Kidney capillary endothelial cell (primary cell): ENCODE measurements around the gene MYMK.

Experiments used
- DNase-seq: peaks from one replicate; pipeline ENCODE4 v3.0.0-alpha.2; 2018; ENCODE audit warnings: low spot score

MYMK gene

DNA sequence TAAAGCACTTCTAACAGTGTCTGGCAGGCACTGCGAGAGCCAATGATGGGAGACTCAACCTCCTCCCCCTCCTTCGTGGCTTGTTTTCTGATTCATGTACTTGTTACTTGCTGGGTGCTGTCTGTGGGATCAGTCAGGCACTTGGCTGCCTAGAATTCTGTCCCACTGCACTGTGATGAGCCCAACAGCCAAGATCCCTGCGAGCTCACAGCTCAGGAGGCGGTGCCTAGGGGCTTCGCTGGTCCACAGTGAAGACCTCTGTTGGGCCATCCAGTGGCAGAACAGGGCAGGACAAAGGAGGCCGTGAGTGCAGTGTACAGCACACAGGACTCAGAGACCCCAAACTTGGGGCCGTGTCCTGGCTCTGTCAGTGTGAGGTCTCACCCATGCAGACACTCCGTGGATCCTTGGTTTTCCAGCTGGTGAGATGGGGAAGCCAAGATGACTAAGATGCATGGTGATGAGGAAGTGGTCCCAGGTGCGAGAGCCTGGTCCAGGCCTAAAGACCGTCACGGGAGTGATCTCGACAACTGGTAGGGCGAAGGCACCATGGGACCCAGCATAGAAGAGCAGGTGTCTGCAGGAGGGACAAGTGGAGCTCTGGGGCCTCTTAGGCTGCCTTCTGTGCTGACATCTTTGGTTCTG lies 19.5 kb downstream of the MYMK start:
- DNase-seq, result no peak

DNA sequence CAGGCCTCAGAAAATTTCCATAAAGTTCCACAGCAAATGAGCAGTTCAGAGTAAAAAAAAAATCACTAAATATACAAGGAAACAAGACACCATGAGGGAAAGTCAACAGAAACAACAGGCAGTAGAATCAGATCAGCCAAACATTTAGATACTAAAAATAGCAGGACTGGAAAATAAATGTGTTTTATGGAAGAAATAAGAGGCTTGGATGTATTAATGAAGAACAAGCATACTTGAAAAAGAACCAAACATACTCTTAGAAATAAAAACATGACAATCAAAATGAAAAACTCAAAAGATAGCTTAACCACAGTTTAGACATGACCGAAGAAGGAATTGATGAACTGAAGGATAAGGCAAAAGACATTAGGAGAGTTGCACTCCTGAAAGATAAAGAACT lies 22.6 kb downstream of the MYMK start:
- no peak for DNase-seq

DNA sequence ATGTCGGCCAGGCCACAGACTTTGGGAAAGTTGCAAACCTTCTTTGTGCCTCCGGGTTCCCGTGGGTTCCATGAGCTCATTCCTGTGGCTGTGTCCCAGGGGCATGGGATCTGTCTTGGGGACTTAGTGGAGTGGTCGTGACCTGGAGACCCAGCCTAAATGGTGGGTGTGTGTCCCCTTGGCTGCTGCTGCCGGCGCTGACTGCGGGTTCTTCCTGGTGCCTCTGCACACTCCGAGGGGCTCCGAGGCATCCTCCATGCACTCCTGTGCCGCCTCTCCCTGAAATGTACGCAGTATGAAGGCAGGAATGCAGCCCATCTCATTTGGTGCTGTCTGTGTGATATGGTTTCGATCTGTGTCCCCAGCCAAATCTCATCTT lies 24.9 kb downstream of the MYMK start:
- DNase-seq, result no peak

DNA sequence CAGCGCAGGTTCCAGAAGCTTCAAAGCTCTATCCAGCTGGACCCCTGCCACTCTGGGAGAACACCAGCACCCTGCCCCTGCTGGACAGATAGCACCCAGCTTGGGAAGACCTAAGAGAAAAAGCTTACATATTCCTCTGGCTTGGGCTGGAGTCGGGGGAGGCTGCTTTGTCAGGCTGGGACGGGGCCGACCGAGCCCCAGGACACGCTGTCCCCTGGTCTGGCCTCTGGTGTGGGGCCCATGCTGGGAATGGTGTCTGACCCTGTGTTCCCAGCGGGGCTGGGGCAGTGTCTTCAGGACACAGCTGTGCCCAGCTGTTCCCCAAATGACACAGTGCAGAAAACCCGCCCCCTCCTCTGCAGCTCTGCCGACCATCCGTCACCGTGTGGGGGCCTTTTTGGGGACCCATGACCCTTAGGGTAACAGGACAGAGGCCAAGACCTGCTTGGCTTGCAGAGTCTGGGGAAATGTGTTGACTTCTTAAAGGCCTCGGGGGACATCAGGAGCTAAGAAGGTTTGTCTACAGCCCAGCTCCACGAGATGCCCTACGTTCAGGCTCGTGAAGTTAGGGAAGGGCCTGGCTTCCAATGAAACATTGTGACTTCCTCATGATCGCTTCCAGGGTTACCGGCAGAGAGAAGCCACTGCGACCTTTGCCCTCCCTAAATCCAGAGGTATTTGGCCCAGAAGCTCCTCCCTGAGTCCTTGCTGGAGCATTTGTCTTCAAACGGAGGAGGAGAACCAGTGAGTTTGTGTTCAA lies 25.4 kb downstream of the MYMK start:
- no peak for DNase-seq

DNA sequence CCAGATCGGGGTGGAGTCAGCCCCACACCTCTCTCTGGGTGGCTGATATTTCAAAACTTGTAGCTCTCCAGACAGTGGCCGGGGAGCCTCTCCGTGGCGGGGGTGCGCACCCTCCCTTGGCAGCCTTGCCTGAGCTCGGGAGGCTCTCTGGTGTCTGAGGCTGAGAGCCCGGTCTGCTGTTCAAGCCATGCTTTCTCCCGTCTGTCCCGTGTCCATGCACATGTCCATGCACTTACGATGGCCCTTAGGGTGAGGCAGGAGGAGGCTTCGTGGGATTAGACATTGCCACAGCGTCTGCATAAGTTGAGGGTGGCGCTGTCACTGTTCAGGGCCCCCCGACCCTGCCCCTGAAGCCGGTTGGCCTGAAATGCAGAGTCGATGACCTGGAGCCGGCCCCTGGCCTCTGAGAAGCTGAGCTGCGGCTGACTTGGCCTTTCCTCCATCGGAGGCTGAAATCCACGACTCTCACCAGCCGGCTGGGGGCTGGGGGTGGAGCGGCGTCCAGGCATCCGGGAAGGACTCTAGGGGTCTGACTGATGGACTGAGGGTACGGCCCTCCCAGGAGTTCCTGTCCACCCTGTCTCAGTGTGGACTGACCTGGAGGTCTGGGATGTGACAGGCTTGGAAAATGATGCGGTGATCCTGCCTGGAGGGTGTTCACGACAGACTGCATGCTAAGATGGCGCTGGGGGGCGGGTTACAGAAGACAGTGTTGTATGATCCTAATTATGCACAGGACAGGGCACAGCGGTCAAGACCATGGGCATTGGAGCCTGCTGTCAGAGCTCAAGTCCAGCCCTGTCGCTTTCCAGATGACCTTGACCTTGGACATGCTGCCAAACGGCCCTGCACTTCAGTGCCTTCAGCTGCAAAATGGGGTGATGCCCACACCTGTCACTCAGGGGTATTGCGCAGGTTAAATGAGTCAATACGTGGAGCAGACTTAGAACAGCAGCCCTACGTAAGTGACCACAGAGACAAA lies 27.6 kb downstream of the MYMK start:
- DNase-seq, result no peak

DNA sequence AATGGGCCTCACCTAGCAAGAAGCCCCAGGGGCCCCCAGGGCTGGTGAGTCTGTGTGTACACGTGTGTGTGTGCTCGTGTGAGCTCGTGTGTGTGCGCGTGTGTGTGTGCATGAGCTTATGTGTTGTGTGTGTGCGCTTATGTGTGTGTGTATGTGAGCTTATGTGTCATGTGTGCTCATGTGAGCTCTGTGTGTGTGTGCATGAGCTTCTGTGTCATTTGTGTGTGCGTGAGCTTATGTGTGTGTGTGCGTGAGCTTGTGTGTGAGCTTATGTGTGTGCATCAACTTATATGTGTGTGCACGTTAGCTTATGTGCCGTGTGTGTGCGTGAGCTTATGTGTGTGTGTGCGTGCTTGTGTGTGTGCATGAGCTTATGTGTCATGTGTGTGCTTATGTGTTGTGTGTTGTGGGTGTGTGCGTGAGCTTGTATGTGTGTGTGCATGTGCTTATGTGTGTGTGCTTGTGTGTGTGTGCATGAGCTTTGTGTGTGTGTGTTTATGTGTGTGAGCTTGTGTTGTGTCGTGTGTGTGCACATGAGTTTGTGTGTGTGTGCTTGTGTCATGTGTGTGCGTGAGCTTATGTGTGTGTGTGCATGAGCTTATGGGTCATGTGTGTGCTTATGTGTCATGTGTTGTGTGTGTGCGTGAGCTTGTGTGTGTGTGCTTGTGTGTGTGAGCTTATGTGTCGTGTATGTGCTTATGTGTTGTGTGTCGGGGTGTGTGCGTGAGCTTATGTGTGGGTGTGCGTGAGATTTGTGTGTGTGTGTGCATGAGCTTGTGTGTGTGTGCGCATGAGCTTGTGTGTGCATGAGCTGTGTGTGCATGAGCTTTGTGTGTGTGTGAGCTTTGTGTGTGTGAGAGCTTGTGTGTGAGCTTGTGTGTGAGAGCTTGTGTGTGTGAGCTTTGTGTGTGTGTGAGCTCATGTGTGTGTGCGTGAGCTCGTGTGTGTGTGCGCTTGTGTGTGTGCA lies 29.1 kb downstream of the MYMK start:
- no peak for DNase-seq

DNA sequence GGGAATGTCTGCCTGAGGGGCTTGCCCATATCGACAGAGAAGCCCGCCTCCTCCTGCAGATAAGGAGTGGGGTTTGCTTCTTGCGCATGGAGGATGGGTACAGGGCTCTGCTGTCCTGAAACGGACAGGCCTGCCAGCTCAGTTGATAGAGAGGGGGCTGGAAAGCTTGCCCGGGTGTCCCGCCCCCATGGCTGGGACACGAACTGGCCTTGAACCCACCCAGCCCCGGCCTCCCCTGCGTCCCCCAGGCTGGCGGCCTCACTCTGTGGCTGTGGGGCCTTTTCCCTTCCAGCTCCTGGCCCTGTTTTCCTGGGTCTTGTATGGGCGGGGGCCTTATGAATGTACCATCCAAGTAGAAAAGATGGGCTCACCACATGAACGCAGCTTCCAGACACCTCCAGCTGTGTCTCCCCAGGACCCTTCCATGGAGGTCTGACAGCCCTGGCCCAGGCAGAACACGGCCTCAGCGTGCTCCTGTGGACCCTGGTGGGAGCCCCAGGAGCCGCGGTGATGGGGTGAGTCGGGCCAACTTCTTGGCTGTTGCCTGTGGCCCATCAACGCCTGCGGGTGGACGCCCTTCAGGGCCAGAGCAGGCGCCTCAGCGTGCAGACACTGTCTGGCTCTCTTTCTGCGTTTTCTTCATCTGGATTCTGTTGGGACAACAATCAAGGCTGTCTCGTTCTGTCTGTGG lies 30.0 kb downstream of the MYMK start:
- DNase-seq, result no peak

DNA sequence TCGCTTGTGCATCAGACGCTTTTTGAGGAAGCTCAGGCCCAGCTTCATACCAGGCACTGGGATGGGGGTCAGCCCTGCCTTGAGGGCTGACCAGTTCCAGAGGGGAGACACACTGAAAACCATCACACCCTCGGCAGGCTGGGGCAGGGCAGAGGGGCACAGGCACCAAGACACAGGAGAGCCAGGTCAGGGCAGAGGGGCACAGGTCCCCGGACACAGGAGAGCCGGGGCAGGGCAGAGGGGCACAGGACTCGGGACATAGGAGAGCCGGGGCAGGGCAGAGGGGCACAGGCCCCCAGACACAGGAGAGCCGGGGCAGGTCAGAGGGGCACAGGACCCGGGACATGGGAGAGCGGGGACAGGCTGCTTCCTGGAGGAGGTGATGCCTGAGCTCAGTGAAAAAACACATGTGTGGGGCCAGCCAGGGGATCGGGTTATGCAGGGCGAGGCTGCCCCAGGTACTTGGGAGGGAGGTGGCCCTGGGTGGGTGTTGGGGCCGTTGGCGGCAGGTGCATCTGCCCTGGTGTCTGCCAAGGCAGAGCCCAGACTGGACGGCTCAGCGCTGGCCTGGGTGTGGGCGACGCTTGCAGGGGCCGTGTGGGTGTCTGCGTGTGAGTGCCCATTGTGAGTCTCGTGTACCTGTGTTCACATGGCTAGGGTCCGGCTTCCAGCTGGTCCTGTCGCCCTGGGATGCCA lies 30.8 kb downstream of the MYMK start:
- no peak for DNase-seq

DNA sequence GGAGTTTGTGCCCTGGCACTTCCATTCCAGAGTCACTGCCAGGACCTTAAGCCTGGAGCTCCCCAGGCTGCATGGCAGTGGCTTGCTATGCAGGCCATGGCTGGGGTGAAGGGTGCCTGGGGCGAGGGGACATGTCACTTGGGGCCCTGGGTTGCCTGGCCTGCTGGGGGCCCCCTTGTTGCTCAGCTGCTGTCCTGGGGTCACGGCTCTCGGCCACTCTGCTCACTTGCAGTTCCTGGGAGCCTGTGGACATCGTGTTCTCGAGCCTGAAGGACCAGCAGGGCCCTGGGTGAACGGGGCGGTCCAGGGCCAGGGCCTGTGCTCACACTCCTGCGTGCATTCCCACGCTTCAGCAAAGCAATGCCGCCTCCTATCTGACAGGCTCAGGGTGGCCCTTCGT lies 31.3 kb downstream of the MYMK start:
- no peak for DNase-seq

DNA sequence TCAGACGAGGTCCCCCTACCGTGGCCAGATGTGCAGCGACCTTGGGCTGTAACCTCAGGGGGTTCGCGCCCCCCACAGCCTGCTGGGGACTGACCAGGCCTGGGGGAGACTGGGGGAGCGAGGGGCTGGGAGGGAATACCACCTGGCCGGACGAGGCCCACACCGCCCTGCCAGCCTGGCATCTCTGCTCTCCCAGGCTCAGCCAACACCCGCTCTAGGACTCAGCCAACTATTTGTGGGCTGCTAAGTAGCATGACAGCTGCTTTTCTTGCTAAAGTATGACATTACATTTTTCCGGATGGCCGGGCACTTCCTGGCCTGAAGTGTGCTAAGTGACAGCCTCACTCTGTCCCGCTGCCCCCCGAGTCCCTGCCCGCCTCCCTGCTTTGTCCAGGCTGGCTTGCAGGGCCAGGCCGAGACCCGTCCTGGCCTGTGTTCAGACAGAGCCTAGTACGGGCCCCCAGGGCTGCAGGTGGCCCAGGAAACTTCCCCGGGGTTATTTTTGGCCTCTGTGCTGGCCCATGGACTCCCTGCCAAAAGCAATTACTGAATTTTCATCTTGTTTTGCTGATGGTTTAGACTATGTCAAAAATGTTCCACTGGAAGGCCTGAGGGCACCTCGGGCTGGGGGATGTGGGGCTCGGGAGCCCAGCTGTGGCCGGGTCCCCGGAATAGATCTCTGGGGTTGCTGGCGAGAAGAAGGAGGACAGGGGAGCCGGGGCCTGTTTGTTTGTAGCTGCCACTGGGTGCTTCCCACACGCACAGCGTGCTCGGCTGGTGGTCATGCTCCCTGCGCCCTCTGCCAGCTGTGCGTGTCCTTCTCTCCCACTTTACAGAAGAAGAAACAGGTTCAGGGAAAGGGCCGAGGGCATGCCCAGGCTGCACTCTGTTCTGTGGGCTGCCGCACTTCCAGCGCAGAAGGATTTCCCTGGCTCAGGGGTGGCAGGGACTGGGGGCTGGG lies 32.4 kb downstream of the MYMK start:
- DNase-seq, result no peak

DNA sequence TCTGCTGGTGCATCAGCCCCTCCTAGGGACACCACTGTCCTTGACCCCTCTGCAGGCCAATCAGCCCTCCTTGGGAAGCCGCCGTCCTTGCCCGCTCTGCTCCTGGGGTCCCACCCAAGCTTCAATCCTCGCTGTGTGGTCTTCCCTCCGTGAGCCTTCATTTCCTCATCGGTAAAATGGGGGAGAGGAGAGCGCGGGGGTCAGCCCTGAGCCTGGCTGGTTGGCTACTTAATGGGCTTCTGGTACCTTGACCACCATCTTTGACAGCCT lies 33.2 kb downstream of the MYMK start:
- no peak for DNase-seq

DNA sequence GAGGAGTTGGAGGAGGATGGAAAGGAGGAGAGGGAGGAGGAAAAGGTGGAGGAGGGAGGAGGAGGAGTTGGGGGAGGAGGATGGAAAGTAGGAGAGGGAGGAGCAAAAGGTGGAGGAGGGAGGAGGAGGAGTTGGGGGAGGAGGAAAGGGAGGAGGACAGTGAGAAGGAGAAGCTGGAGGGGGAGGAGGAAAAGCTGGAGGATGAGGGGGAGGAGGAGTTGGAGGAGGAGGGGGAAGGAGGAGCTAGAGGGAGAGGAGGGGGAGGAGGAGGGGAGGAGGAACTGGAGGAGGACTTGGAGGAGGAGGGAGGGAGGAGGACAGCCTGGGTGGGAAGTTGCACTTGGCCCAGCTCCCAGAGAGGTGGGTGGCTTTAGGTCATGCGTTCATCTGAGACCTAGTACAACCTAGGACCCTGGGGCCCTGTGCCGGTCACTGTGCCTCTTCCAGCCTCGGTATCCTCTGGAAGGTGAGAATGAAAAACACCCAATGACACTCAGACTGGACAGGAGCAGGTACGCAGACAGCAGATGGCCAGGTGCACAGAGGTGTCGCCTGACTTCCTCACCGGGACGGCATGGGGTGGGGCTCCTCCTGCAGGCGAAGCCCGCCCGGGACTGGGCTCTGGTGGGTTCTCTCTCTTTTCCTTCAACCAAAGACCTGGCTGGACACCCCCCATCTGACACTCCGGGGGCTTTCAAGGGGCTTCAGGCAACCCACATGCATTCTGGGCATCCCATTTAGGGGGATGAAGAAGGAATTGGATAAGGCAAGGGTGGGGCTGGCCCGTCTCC lies 33.7 kb downstream of the MYMK start:
- no peak for DNase-seq

DNA sequence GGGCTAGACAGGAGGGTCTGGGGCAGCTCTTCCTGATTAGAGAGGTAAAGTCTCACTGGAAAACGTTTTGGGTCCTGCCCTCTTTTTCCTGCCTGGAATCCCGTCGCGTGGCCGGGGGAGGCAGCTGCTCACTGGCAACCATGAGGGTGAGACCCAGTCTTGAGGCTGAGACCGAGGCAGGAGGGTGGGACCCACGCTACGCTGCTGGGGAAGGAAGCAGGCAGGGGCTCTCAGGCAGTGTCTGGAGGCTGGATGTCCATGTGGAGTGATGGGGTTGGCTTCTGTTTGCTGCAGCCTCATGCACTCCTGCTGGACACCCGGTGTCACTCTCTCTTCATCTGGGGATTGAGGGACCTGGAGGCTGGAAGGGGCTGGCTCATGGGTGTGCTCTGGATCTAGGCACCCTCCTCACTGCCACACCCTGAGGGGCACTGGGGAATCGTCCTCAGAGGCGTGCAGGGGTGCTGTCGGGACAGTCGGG lies 34.5 kb downstream of the MYMK start:
- DNase-seq, result no peak

DNA sequence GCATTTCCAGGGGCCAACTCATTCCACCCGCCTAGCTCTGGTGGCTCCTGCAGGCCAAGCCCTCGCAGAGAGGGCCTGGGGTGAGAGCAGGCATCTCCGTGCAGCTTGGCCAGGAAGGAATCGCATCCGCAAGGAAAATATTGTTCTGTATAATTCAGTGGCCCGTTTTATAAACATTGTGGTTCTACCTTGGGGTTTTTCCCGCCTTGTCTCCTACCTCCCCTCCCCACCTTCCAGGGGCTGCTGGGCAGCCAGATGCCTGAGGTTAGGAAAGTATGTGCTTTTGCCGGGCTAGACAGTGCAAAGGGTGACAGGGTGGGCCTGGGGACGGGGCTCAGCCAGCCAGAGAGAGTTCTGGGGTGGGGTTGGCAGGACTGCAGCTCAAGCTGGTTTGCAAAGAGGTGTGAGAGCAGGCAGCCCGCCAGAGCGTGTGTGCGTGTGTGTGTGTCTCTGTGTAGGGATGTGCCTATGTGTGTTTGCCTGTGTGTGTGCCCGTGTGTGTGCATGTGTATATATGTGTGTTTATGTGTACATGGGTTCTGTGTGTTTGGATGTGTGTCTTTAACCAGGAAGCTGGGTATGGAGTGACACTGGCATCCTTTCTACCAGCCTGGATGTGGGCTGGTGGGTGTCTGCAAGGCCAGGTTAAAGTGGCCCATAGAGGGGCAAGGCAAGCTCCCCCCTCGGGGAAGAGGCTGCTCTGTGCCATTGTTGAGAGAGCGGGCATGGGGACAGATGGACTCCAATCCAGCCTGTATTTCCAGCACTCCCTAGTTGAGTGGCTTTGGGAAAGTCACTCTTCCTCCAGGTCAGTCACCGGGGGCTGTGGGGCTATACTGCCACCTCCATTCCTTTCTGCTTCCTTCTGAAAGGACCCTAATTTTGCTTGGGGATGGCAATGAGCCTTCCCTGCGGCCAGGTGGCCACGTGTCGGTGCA lies 35.2 kb downstream of the MYMK start:
- no peak for DNase-seq

DNA sequence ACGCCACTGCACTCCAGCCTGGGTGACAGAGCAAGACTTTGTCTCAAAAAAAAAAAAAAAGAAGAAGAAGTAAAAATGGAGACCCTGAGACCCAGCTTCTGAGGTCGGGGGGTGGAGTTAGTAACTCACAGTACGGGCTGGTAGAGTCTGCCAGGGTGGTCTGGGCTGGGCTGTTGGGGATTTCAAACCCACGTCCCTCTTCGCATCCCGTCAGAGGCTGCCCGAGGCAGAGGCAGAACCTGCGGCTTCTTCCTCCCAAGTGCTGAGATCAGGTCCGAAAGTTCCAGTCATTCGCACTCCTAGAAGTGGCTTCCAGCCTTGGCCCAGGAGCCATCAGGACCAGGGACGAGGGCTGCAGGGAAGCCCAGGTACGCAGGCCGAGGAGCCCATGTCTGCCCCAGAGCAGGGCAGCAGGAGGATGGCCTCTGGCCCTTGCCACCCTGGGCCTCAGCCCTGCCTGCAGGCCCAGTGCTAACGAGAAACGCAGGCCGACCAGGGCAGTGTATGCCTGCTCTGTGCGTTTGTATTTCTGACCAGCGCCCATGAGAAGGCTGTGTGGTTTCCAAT lies 36.0 kb downstream of the MYMK start:
- DNase-seq, result no peak

DNA sequence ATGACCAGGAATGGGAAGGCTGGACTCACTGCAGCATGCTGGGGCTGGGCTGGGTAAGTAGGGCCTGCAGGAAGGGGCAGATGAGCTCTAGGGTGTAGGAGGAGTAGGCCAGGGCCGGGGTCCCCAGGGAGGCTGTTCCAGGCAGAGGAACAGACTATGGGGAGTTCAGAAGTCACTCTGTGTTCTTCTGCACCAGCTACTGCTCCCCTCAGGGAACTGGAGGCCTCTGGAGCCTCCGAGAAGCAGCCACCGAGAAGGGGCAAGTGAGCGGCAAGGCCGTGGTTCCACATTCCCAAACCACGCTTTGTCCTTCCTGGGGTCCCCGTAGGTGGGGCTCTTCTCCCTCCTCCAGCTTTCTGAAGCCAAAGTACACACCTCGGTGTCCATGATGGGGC lies 37.4 kb downstream of the MYMK start:
- no peak for DNase-seq
